ENCODE data around the gene ANAPC2.

DNA sequence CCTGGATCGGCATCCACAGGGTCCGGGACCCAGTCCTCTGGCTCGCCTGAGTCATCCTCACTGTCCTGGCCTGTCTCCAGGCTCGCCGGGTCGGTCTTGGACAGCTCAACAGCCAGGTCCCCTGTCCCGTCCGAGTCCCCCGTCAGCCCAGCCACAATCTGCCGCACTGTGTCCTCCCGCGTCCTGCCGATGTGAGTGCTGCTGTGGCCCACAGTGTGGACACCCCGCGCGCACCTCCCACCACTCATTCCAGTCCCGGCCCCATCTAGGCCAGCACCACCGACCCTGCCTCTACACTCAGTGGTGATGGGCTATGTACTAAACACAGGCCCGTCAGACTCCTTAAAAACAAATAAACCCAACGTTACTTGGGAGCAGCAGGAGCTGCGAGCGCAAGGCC, 6.7 kb downstream of the ANAPC2 start:
- TF ChIP-seq, protein P1, sequence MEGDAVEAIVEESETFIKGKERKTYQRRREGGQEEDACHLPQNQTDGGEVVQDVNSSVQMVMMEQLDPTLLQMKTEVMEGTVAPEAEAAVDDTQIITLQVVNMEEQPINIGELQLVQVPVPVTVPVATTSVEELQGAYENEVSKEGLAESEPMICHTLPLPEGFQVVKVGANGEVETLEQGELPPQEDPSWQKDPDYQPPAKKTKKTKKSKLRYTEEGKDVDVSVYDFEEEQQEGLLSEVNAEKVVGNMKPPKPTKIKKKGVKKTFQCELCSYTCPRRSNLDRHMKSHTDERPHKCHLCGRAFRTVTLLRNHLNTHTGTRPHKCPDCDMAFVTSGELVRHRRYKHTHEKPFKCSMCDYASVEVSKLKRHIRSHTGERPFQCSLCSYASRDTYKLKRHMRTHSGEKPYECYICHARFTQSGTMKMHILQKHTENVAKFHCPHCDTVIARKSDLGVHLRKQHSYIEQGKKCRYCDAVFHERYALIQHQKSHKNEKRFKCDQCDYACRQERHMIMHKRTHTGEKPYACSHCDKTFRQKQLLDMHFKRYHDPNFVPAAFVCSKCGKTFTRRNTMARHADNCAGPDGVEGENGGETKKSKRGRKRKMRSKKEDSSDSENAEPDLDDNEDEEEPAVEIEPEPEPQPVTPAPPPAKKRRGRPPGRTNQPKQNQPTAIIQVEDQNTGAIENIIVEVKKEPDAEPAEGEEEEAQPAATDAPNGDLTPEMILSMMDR (IDR thresholded peaks at IDR 0.05; ENCODE audit: low read depth, low read length), result no peak
- TF ChIP-seq POLR2A (IDR thresholded peaks at IDR 0.05; ENCODE audit: extremely low read depth, insufficient read length) (no peak), MYC (IDR thresholded peaks at IDR 0.05; ENCODE audit: low read depth, low read length) (no peak)
- TF ChIP-seq, protein P2, sequence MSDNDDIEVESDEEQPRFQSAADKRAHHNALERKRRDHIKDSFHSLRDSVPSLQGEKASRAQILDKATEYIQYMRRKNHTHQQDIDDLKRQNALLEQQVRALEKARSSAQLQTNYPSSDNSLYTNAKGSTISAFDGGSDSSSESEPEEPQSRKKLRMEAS (IDR thresholded peaks at IDR 0.05; ENCODE audit: low read depth, low read length), result no peak
